ENCODE data around the gene ATP8A1.

DNA sequence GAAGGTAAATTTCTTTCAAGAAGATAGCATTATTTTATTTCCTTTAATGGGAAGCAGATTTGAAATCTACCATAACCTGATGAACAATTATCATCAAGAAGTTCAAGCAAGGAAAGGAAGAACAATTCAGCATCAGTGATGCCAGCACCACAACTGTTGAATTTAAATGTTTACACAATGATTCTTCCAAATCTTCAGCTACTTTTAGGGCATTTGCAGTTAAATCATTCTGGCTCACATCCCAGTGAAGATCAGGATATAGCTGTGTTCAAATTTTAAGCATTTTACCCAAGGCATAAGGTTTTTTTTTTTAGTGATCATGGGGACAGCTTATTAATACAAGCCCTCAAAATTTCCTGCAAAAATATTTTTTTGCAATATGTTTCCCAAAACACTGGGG, 146.7 kb downstream of the ATP8A1 start:
- no peak for TF ChIP-seq POLR2AphosphoS5 (IDR thresholded peaks at IDR 0.05; ENCODE audit: low read depth, low read length)
- no peak for TF ChIP-seq POLR2A (IDR thresholded peaks at IDR 0.05; ENCODE audit: low read depth, low read length)
- TF ChIP-seq TAF1 (IDR thresholded peaks at IDR 0.05; ENCODE audit: low read depth, low read length) = no peak
- no peak for TF ChIP-seq POU2F2 (IDR thresholded peaks at IDR 0.05; ENCODE audit: low read depth, low read length)
- no peak for TF ChIP-seq PAX5 (IDR thresholded peaks at IDR 0.05; ENCODE audit: insufficient read depth, low read length, severe bottlenecking)
- TF ChIP-seq SPI1 (IDR thresholded peaks at IDR 0.05; ENCODE audit: low read depth, low read length) = no peak
